Measurements from ENCODE around the gene TOP2B.

GRCh38 chr3:25687742-25688141 lies 23.0 kb upstream of the TOP2B start:
- no peak for TF ChIP-seq MAX (IDR thresholded peaks at IDR 0.05; ENCODE audit: low read depth, low read length)
- TF ChIP-seq CTCF (IDR thresholded peaks at IDR 0.05; ENCODE audit: low read depth, low read length) = no peak
- TF ChIP-seq POLR2A (IDR thresholded peaks at IDR 0.05; ENCODE audit: extremely low read depth, insufficient read length) = no peak
- no peak for TF ChIP-seq MYC (IDR thresholded peaks at IDR 0.05; ENCODE audit: low read depth, low read length)

Measured in NB4 (cell line).